ENCODE measurements around the gene SERINC4.
"Not testable (repeated sequence)": the region's sequence is repeated elsewhere in the genome, so short reads cannot be mapped to it uniquely, and the experiment has no call there.

Gene SERINC4

DNA sequence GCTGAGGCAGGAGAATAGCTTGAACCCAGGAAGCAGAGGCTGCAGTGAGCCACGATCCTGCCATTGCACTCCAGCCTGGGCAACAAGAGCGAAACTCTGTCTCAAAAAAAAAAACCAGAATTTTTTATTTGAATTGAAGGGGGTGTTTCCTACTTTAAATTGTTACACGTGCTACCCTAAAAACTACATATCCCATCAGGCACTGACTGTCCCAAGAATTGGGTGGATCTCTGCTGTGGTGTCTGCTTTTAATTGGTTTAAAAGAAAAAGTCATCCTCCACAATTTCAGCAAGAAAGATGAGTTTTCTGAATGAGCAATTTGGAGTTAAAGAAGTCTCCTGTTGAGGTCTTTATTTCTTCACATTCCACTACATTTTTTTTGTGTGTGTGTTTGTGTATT lies 51.6 kb downstream of the SERINC4 start:
- no peak for DNase-seq

- not testable (repeated sequence) for DNase-seq
Observed at GRCh38 chr15:43746903-43747309, 53.1 kb downstream of the SERINC4 start.

DNA sequence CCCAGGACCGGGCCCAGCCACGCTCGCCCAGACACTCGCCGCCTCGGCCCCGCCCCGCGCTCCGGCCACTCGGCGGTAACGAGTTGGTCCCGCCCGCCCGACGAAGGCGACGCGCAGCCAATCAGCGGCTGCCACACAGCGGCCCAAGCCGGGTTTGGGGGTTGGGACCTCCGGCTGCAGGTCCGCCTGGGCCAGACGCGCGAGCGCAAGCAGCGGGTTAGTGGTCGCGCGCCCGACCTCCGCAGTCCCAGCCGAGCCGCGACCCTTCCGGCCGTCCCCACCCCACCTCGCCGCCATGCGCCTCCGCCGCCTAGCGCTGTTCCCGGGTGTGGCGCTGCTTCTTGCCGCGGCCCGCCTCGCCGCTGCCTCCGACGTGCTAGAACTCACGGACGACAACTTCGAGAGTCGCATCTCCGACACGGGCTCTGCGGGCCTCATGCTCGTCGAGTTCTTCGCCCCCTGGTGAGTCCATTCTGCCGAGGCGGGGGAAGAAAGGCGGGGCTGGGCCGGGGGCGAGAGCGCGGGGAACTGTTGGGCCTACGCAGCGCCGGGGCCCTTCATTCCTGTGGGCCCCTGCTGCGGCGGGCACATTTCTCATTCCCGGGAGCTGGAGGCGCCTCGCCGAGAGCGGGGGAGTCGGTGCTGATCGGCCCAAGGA lies 53.6 kb downstream of the SERINC4 start, which contains the start of gene PDIA3:
Gene PDIA3 (plus strand): TSS at position 194 of the 658 bp plus-strand sequence. CDS start 102 bp downstream, at position 296.
- DNase-seq, result peak; percentile 57
